PC-3 (cell line): ENCODE measurements around the gene DDC.

Experiments
- EZH2 ChIP-seq: fragments of 300-600 bp; sonication (generic); IDR thresholded peaks from one replicate; pipeline ENCODE4 v1.6.1; 2017; ENCODE audit warnings: antibody characterized with exemption, mild to moderate bottlenecking, low read length; ENCODE audit not compliant: unreplicated experiment
- EZH2phosphoT487 ChIP-seq: fragments of 300-600 bp; sonication (generic); IDR thresholded peaks from 2 replicates; pipeline ENCODE4 v1.6.1; 2018; ENCODE audit warnings: mild to moderate bottlenecking, antibody characterized with exemption, low read length, borderline replicate concordance
- TF ChIP-seq, protein P1 (sequence below): fragments of 300-600 bp; sonication (generic); conservative IDR thresholded peaks from 2 replicates; pipeline ENCODE4 v1.5.1; 2017; ENCODE audit warnings: antibody characterized with exemption, low read depth, mild to moderate bottlenecking, low read length

DNA sequence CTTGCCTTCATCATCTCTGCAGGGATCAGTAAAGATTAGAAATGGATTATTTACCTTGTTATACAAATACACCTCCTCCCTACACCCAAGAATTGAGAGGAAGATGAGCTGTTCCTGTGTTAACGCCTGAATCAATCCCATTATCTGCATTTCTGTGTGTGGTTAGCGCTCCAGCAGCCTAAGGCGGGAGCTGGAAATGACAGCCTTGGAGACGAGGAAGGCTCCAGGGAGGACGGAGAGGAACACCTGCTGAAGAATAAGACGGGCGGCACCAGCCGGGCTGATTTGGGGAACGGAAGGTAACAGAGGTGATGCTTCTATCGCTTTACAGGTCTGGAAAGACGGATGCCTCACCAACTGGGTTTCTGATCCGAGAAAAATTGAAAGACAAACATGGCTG, 34.2 kb upstream of the DDC start:
- TF ChIP-seq, protein P1, sequence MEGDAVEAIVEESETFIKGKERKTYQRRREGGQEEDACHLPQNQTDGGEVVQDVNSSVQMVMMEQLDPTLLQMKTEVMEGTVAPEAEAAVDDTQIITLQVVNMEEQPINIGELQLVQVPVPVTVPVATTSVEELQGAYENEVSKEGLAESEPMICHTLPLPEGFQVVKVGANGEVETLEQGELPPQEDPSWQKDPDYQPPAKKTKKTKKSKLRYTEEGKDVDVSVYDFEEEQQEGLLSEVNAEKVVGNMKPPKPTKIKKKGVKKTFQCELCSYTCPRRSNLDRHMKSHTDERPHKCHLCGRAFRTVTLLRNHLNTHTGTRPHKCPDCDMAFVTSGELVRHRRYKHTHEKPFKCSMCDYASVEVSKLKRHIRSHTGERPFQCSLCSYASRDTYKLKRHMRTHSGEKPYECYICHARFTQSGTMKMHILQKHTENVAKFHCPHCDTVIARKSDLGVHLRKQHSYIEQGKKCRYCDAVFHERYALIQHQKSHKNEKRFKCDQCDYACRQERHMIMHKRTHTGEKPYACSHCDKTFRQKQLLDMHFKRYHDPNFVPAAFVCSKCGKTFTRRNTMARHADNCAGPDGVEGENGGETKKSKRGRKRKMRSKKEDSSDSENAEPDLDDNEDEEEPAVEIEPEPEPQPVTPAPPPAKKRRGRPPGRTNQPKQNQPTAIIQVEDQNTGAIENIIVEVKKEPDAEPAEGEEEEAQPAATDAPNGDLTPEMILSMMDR = no peak
- TF ChIP-seq EZH2phosphoT487 (no peak), EZH2 (no peak)
